Right atrium auricular region (tissue), 2 donors: ENCODE results near the gene TMEM170B. TPM values are rescaled to one million over a fixed set of nuclear protein-coding genes. Genes with fewer than 3 reads are reported as not detected.
A peak's percentile ranks its signal among the peaks of the same experiment; 100 is the strongest.

Source experiments
- DNase-seq: peaks from one replicate; pipeline ENCODE4 v3.0.0-alpha.2; 2019; ENCODE audit warnings: low spot score
- H3K27ac ChIP-seq, 2 donors: fragments of 200-600 bp; sonication (generic); 1 replicate in 1 of 2; 2 replicates in 1 of 2; pipeline ENCODE4 v1.5.1; 2016 to 2019
- H3K27me3 ChIP-seq, 2 donors: fragments of 200-600 bp; sonication (generic); one replicate each; pipeline versions ENCODE4 v1.5.1 to v1.6.0; 2017 to 2019
- H3K36me3 ChIP-seq: fragments of 200-600 bp; sonication (generic); one replicate; pipeline ENCODE4 v1.5.1; 2016
- H3K4me1 ChIP-seq, 2 donors: fragments of 200-600 bp; sonication (generic); one replicate each; pipeline versions ENCODE4 v1.5.1 to v1.6.0; 2017 to 2019
- H3K4me3 ChIP-seq, 2 donors: fragments of 200-600 bp; sonication (generic); 1 replicate in 1 of 2; 2 replicates in 1 of 2; pipeline ENCODE4 v1.5.1; 2017 to 2019; ENCODE audit warnings: mild to moderate bottlenecking in 1 of 2, moderate library complexity in 1 of 2
- H3K9me3 ChIP-seq, 2 donors: fragments of 200-600 bp; sonication (generic); one replicate each; pipeline ENCODE4 v1.5.1; 2019
- total RNA-seq, 2 donors: library from RNA; depleted of rRNA; stranded (reverse); fragments of >200 nt; gene quantifications; one replicate each; pipeline ENCODE4 v1.1.0, GENCODE V29; 2016
- TF ChIP-seq, protein P1 (sequence below), 2 donors: fragments of 200-600 bp; sonication (generic); IDR thresholded peaks; one replicate each; pipeline ENCODE4 v1.5.1; 2019; ENCODE audit warnings: antibody characterized with exemption in 2 of 2

Gene TMEM170B
- total RNA-seq, 2 donors from 2014 or later = 3.6 to 3.8 TPM

- DNase-seq = peak; percentile 18
- no peaks in the 10 kb centered on the region for H3K27me3 ChIP-seq
- H3K36me3 ChIP-seq = no peaks in the 10 kb centered on the region
- H3K4me3 ChIP-seq = no peak overlapping the region
- H3K27ac ChIP-seq = peak overlapping the region in 1 of 2 donors; percentile 9
- TF ChIP-seq, protein P1, sequence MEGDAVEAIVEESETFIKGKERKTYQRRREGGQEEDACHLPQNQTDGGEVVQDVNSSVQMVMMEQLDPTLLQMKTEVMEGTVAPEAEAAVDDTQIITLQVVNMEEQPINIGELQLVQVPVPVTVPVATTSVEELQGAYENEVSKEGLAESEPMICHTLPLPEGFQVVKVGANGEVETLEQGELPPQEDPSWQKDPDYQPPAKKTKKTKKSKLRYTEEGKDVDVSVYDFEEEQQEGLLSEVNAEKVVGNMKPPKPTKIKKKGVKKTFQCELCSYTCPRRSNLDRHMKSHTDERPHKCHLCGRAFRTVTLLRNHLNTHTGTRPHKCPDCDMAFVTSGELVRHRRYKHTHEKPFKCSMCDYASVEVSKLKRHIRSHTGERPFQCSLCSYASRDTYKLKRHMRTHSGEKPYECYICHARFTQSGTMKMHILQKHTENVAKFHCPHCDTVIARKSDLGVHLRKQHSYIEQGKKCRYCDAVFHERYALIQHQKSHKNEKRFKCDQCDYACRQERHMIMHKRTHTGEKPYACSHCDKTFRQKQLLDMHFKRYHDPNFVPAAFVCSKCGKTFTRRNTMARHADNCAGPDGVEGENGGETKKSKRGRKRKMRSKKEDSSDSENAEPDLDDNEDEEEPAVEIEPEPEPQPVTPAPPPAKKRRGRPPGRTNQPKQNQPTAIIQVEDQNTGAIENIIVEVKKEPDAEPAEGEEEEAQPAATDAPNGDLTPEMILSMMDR (IDR thresholded peaks at IDR 0.05) = no peak
- H3K4me1 ChIP-seq = peaks cover 0 to 4% of the 10 kb centered on the region in 2 donors
- no peaks in the 10 kb centered on the region for H3K9me3 ChIP-seq
Observed at GRCh38 chr6:11600251-11600650, 62.7 kb downstream of the TMEM170B start.

DNA sequence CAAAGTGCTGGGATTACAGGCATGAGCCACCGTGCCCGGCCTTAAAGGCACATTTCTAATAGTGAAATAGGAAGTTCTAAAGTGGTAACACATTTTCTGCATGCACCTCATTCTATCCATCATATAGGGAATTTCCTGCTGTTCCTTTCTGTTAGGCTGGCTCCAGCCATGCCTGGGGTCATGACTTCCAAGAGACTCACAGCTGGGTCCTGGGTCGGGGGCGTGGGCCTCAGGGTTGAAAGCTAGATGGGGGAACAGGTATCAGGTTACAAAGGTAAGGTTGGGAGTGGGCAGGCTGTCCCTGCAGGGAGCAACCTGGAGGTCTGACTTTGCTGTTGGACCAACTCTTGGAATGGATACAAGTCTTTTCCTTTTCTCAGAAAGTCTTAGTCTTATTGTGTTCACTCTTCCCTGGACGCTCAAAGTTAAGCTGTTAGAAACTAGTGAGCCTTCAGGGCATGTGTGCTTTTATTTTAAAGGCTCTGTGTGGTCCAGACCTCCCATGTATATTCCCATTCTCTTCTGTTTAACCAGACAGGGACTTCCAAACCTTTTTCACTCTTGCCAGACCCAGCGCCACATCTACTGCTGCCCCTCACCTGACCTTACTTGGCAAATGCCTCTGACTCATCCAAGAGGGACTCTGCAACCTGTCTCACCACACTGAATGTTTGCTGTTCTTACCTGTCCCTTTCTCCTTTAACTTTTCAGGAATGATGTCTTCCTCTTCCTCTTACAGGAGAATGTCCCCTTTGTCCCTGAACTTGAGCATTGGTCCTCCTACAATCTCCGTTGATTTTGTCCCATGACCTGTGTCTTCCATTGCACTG is 64.4 kb downstream of the TMEM170B start:
- Histone ChIP-seq H3K4me3 (no peak overlapping the region), H3K9me3 (no peaks in the 10 kb centered on the region), H3K36me3 (no peaks in the 10 kb centered on the region), H3K4me1 (peaks cover 0 to 21% of the 10 kb centered on the region in 2 donors), H3K27me3 (no peaks in the 10 kb centered on the region), H3K27ac (no peak overlapping the region)
- DNase-seq = peak; percentile 48
- TF ChIP-seq, protein P1 (IDR thresholded peaks at IDR 0.05) = no peak

- no peak overlapping the region for H3K27ac ChIP-seq
- H3K9me3 ChIP-seq = no peaks in the 10 kb centered on the region
- no peaks in the 10 kb centered on the region for H3K27me3 ChIP-seq
- H3K4me1 ChIP-seq = peaks cover 0 to 36% of the 10 kb centered on the region in 2 donors
- no peak overlapping the region for H3K4me3 ChIP-seq
- DNase-seq = peak; percentile 38
- H3K36me3 ChIP-seq = no peaks in the 10 kb centered on the region
- TF ChIP-seq, protein P1 (IDR thresholded peaks at IDR 0.05) = no peak
Observed at GRCh38 chr6:11604215-11604614, 66.7 kb downstream of the TMEM170B start.

DNA sequence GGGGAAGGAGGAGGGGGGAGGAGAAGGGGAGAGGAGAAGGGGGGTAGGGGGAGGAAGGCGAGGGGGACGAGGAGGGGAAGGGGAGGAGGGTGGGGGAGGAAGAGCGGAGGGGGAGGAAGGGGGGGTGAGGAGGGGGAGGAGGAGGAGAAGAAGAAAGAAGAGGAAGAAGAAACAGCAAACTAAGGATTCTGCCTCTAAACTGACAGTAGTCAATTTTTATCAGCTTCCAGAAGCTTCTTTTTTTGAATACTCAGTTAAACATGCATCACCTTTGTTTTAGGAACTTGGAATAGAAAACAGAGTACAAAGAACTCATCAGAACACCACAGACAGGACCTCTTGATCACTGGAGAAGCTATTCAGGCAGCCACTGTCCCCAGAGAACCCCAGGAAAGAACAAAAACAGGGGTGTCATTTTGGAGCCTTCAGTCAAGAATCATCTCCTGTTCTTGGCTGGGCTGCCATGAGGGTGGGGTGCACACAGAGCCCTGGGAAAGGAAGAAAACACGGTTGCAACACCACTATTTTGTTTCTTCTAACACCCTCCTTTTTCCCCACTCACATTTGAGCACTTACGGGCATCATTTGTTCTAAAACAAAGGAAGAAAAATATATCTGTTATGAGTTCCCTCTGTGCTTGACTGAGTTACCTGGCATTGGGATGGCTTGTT is 67.4 kb downstream of the TMEM170B start:
- Histone ChIP-seq H3K4me1 (peaks cover 0 to 42% of the 10 kb centered on the region in 2 donors), H3K27ac (peak overlapping the region in 1 of 2 donors; percentile 39), H3K27me3 (no peaks in the 10 kb centered on the region), H3K9me3 (no peaks in the 10 kb centered on the region), H3K4me3 (no peak overlapping the region), H3K36me3 (no peaks in the 10 kb centered on the region)
- TF ChIP-seq, protein P1 (IDR thresholded peaks at IDR 0.05) = no peak
- DNase-seq = peak; percentile 60

DNA sequence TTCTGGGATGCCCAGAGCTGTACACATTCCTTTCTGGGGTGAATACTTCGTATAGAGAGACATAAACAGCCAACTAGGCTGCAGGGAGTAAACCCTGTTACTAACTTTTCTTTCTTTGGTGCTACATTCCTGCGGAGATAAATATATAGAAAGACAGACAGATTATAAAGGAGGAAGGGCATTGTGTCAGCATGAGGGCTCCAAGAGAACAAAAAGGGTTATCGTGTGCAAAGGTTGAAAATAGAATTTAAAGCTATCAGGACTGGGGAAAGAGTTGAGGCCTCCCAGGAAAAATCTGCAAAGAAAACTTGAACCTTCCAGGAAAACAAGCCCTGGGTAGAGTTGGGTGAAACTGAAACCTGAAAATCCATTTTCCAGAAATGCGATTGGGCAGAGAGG is 68.0 kb downstream of the TMEM170B start:
- Histone ChIP-seq H3K36me3 (no peaks in the 10 kb centered on the region), H3K9me3 (no peaks in the 10 kb centered on the region), H3K27me3 (no peaks in the 10 kb centered on the region), H3K4me3 (no peak overlapping the region), H3K4me1 (peaks cover 0 to 46% of the 10 kb centered on the region in 2 donors), H3K27ac (peak overlapping the region; percentile 6 to 39)
- DNase-seq = no peak
- TF ChIP-seq, protein P1 (IDR thresholded peaks at IDR 0.05) = no peak
